Panc1 (cell line): ENCODE data around the gene ENTPD6. TPM values are rescaled to one million over a fixed set of nuclear protein-coding genes. Genes with fewer than 3 reads are reported as not detected.
A peak's percentile ranks its signal among the peaks of the same experiment; 100 is the strongest.

Experiments
- ATAC-seq: fragments of 200-7000 bp; cut with Tn5 transposase; 2 replicates; pipeline ENCODE4 v1.9.1; 2020; ENCODE audit warnings: mild to moderate bottlenecking, moderate library complexity
- BruUV-seq: library from RNA; stranded (reverse); fragments of 400-500 nt; replicated peaks from 2 replicates; lab custom pipeline; 2021; lab: Mats Ljungman, UMichigan
- CTCF ChIA-PET: fragments of 300-600 bp; sonication (Branson Sonifier 250); formaldehyde crosslinking; loops from one replicate; lab custom pipeline; 2022; ENCODE audit warnings: antibody characterized with exemption; lab: Charles Lee
- POLR2A ChIA-PET: fragments of 300-600 bp; sonication (Branson Sonifier 250); formaldehyde crosslinking; loops from one replicate; lab custom pipeline; 2022; ENCODE audit warnings: antibody characterized with exemption; lab: Charles Lee
- DNase-seq: peaks from one replicate; pipeline ENCODE4 v3.0.0-alpha.2; 2010; ENCODE audit warnings: low read depth, low spot score
- H3K27ac ChIP-seq: 2 replicates; pipeline ENCODE4 v1.5.1; 2011; ENCODE audit warnings: mild to moderate bottlenecking, low read length, inconsistent platforms
- H3K27me3 ChIP-seq: fragments of 200-500 bp; sonication (Bioruptor generic); 2 replicates; pipeline ENCODE4 v1.6.0; 2014; ENCODE audit warnings: low read length, inconsistent platforms; ENCODE audit not compliant: control insufficient read depth, insufficient read depth
- H3K36me3 ChIP-seq: fragments of 200-500 bp; sonication (Bioruptor generic); 2 replicates; pipeline ENCODE4 v1.5.1; 2014; ENCODE audit warnings: inconsistent platforms, mild to moderate bottlenecking, low read length, moderate library complexity; ENCODE audit not compliant: control insufficient read depth, insufficient read depth
- H3K4me1 ChIP-seq: 2 replicates; pipeline ENCODE4 v1.5.1; 2011; ENCODE audit warnings: inconsistent platforms, mild to moderate bottlenecking, low read length, moderate library complexity; ENCODE audit not compliant: control insufficient read depth, insufficient read depth
- H3K4me3 ChIP-seq, 2 experiments: 2 replicates each; pipeline ENCODE4 v1.5.1; 2011 to 2012; ENCODE audit warnings: low read depth in 2 of 2, low read length in 2 of 2, mild to moderate bottlenecking in 2 of 2, inconsistent platforms in 1 of 2, moderate library complexity in 1 of 2
- H3K9me3 ChIP-seq: fragments of 200-500 bp; sonication (Bioruptor generic); 2 replicates; pipeline ENCODE4 v1.5.1; 2014; ENCODE audit warnings: low read depth, mild to moderate bottlenecking, inconsistent platforms, low read length, moderate library complexity; ENCODE audit not compliant: control insufficient read depth, insufficient read depth
- CTCF ChIP-seq: fragments of 450-650 bp; IDR thresholded peaks from 2 replicates; pipeline ENCODE4 v1.5.1; 2017; ENCODE audit warnings: mild to moderate bottlenecking
- POLR2AphosphoS5 ChIP-seq: IDR thresholded peaks from 2 replicates; pipeline ENCODE4 v1.6.1; 2012; ENCODE audit warnings: mild to moderate bottlenecking, low read depth, low read length, moderate library complexity
- REST ChIP-seq, 2 experiments: IDR thresholded peaks; 2 replicates each; pipeline ENCODE4 v1.6.1; 2011 to 2012; ENCODE audit warnings: low read depth in 2 of 2, control low read depth in 1 of 2, low read length in 1 of 2, mild to moderate bottlenecking in 1 of 2, moderate library complexity in 1 of 2; ENCODE audit not compliant: insufficient read depth in 1 of 2
- SIN3A ChIP-seq: IDR thresholded peaks from 2 replicates; pipeline ENCODE4 v1.6.1; 2012; ENCODE audit warnings: low read depth, mild to moderate bottlenecking, low read length, moderate library complexity, borderline replicate concordance; ENCODE audit not compliant: insufficient read depth
- TCF7L2 ChIP-seq: IDR thresholded peaks from 2 replicates; pipeline ENCODE4 v1.6.1; 2011; ENCODE audit warnings: mild to moderate bottlenecking, low read depth, low read length, inconsistent platforms
- in situ Hi-C: cut with HindIII; loops from 2 replicates; pipeline ENCODE4 v1.10.0; 2016; ENCODE audit warnings: low sequenced_read_pairs, low pct_unique_long_range_greater_than_20kb
- intact Hi-C: fragments of 100-400 bp; cut with micrococcal nuclease; formaldehyde crosslinking; loops from one replicate; pipeline ENCODE4 v1.10.0; 2022; ENCODE audit not compliant: unreplicated experiment
- total RNA-seq: library from RNA; stranded (reverse); gene quantifications from one replicate; pipeline ENCODE4 v1.2.1, GENCODE V29; 2021; ENCODE audit not compliant: unreplicated experiment

Gene ENTPD6
- total RNA-seq, 1 experiment from 2014 or later, result 108 TPM

- Histone ChIP-seq H3K27ac (no peak overlapping the region; the same call in 1 of the 2 replicates), H3K36me3 (peaks cover 15% of the 10 kb centered on the region), H3K4me1 (peaks cover 43% of the 10 kb centered on the region), H3K27me3 (no peaks in the 10 kb centered on the region), H3K4me3 (no peak overlapping the region), H3K9me3 (no peaks in the 10 kb centered on the region)
- ATAC-seq (no peak), DNase-seq (no peak)
- CTCF ChIA-PET, result interaction anchor here (0.6 kb wide), 1 partner anchor 193 kb away, joined by 3 read pairs; no protein-coding TSS in a partner anchor
- BruUV-seq, result no TSS peak
- intact Hi-C loops (no loop called here), in situ Hi-C loops (no loop called here)
- POLR2A ChIA-PET, result interaction anchor here (0.6 kb wide), 1 partner anchor 10 kb away, joined by 6 read pairs; no protein-coding TSS in a partner anchor
- TF ChIP-seq TCF7L2 (no peak), REST (IDR thresholded peaks at IDR 0.05; ENCODE audit: insufficient read depth in 1 of 2, low read depth in 2 of 2, low read length in 1 of 2) (no peak), POLR2AphosphoS5 (no peak), CTCF (no peak), SIN3A (no peak)
These were observed 62.4 kb downstream of the ENTPD6 start for GRCh38 chr20:25257756-25258475.

- CTCF ChIA-PET, result no interaction called here
- in situ Hi-C loops, result no loop called here
These were observed 62.9 kb downstream of the ENTPD6 start for GRCh38 chr20:25258476-25258805.

More at GRCh38 chr20:25258476-25258805, 62.9 kb downstream of the ENTPD6 start:
- Histone ChIP-seq H3K4me3 (no peak overlapping the region), H3K27ac (no peak overlapping the region; the same call in 1 of the 2 replicates), H3K4me1 (peaks cover 41% of the 10 kb centered on the region), H3K36me3 (peaks cover 15% of the 10 kb centered on the region), H3K9me3 (no peaks in the 10 kb centered on the region), H3K27me3 (no peaks in the 10 kb centered on the region)
- POLR2A ChIA-PET, result interaction anchor here (0.6 kb wide), 1 partner anchor 10 kb away, joined by 6 read pairs; no protein-coding TSS in a partner anchor
- no peak for DNase-seq
- no TSS peak for BruUV-seq
- no peak for TF ChIP-seq TCF7L2
- TF ChIP-seq POLR2AphosphoS5, result no peak
- no peak for TF ChIP-seq CTCF
- ATAC-seq, result peak; percentile 30; the same call in 1 of the 2 replicates
- intact Hi-C loops, result no loop called here
